Esophagus muscularis mucosa (tissue), 4 donors: ENCODE measurements around the gene MST1R. TPM values are rescaled to one million over a fixed set of nuclear protein-coding genes. Genes with fewer than 3 reads are reported as not detected.
"Not testable (repeated sequence)": the region's sequence is repeated elsewhere in the genome, so short reads cannot be mapped to it uniquely, and the experiment has no call there.

Experiments
- DNase-seq: peaks from one replicate; pipeline ENCODE4 v3.0.0-alpha.2; 2017; ENCODE audit errors: extremely low spot score
- H3K27ac ChIP-seq, 4 donors: fragments of 200-600 bp; sonication (generic); replicated peaks in 1 of 4; 1 replicate in 3 of 4; 2 replicates in 1 of 4; pipeline ENCODE4 v1.5.1; 2016 to 2019; ENCODE audit warnings: mild to moderate bottlenecking in 1 of 4
- H3K27me3 ChIP-seq, 4 donors: fragments of 200-600 bp; sonication (generic); one replicate each; pipeline versions ENCODE4 v1.5.1 to v1.6.0; 2016 to 2019
- H3K36me3 ChIP-seq, 4 donors: fragments of 200-600 bp; sonication (generic); one replicate each; pipeline ENCODE4 v1.5.1; 2016 to 2019
- H3K4me1 ChIP-seq, 4 donors: fragments of 200-600 bp; sonication (generic); one replicate each; pipeline ENCODE4 v1.5.1; 2016 to 2019
- H3K4me3 ChIP-seq, 4 donors: fragments of 200-600 bp; sonication (generic); 1 replicate in 2 of 4; 2 replicates in 2 of 4; pipeline ENCODE4 v1.5.1; 2016 to 2019; ENCODE audit warnings: mild to moderate bottlenecking in 4 of 4, moderate library complexity in 1 of 4
- H3K9me3 ChIP-seq, 4 donors: fragments of 200-600 bp; sonication (generic); 1 replicate in 3 of 4; 2 replicates in 1 of 4; pipeline ENCODE4 v1.5.1; 2016 to 2019
- EP300 ChIP-seq: sonication (generic); formaldehyde crosslinking; IDR thresholded peaks from one replicate; pipeline ENCODE4 v1.6.1; 2017; ENCODE audit warnings: antibody characterized with exemption
- POLR2A ChIP-seq: fragments of 450-650 bp; IDR thresholded peaks from one replicate; pipeline ENCODE4 v1.6.1; 2017; ENCODE audit warnings: antibody characterized with exemption, moderate library complexity, mild to moderate bottlenecking, low read depth
- POLR2AphosphoS5 ChIP-seq, 2 donors: sonication (generic); formaldehyde crosslinking; IDR thresholded peaks; one replicate each; pipeline ENCODE4 v1.6.1; 2017; ENCODE audit warnings: antibody characterized with exemption in 2 of 2
- WGBS: methylation state at CpG from one replicate; pipeline ENCODE4 v1.1.5; 2018; 5-methylcytosine and 5-hydroxymethylcytosine counted together
- intact Hi-C: fragments of 100-400 bp; cut with DNase I; formaldehyde crosslinking; loops from one replicate; pipeline ENCODE4 v1.15.1; 2023
- total RNA-seq, 4 donors: library from RNA; depleted of rRNA; stranded (reverse); fragments of >200 nt; gene quantifications; one replicate each; pipeline versions ENCODE4 v1.1.0 to v1.2.1, GENCODE V29; 2016
- TF ChIP-seq, protein P1 (sequence below), 3 experiments: fragments of 200-600 bp in 2 of 3; fragments of 450-650 bp in 1 of 3; sonication (generic) in 2 of 3; IDR thresholded peaks; one replicate each; pipeline ENCODE4 v1.5.1; 2017 to 2019; ENCODE audit warnings: antibody characterized with exemption in 3 of 3, mild to moderate bottlenecking in 2 of 3, moderate library complexity in 1 of 3

The MST1R gene
- total RNA-seq, 4 donors from 2014 or later = 1.7 to 6.6 (median 3.6) TPM

GRCh38 chr3:49925485-49925884 is 21.8 kb upstream of the MST1R start:
- 100% methylated on average over 2 of the region's 2 CpGs for WGBS
- DNase-seq = no peak
- Histone ChIP-seq H3K4me3 (no peak overlapping the region), H3K27me3 (no peaks in the 10 kb centered on the region), H3K27ac (no peak overlapping the region), H3K4me1 (peaks cover 15 to 27% (median 24%) of the 10 kb centered on the region in 4 donors), H3K36me3 (peaks cover 0 to 7% (median 2%) of the 10 kb centered on the region in 4 donors), H3K9me3 (no peaks in the 10 kb centered on the region)
- TF ChIP-seq, protein P1, sequence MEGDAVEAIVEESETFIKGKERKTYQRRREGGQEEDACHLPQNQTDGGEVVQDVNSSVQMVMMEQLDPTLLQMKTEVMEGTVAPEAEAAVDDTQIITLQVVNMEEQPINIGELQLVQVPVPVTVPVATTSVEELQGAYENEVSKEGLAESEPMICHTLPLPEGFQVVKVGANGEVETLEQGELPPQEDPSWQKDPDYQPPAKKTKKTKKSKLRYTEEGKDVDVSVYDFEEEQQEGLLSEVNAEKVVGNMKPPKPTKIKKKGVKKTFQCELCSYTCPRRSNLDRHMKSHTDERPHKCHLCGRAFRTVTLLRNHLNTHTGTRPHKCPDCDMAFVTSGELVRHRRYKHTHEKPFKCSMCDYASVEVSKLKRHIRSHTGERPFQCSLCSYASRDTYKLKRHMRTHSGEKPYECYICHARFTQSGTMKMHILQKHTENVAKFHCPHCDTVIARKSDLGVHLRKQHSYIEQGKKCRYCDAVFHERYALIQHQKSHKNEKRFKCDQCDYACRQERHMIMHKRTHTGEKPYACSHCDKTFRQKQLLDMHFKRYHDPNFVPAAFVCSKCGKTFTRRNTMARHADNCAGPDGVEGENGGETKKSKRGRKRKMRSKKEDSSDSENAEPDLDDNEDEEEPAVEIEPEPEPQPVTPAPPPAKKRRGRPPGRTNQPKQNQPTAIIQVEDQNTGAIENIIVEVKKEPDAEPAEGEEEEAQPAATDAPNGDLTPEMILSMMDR (IDR thresholded peaks at IDR 0.05) = no peak
- no peak for TF ChIP-seq POLR2AphosphoS5 (IDR thresholded peaks at IDR 0.05)
- TF ChIP-seq POLR2A = no peak
- no peak for TF ChIP-seq EP300
- intact Hi-C loops = no loop called here

GRCh38 chr3:49924683-49925082 is 21.0 kb upstream of the MST1R start:
- TF ChIP-seq POLR2A = no peak
- TF ChIP-seq, protein P1 (IDR thresholded peaks at IDR 0.05) = no peak
- TF ChIP-seq POLR2AphosphoS5 (IDR thresholded peaks at IDR 0.05) = no peak
- TF ChIP-seq EP300 = no peak
- intact Hi-C loops = no loop called here

DNA sequence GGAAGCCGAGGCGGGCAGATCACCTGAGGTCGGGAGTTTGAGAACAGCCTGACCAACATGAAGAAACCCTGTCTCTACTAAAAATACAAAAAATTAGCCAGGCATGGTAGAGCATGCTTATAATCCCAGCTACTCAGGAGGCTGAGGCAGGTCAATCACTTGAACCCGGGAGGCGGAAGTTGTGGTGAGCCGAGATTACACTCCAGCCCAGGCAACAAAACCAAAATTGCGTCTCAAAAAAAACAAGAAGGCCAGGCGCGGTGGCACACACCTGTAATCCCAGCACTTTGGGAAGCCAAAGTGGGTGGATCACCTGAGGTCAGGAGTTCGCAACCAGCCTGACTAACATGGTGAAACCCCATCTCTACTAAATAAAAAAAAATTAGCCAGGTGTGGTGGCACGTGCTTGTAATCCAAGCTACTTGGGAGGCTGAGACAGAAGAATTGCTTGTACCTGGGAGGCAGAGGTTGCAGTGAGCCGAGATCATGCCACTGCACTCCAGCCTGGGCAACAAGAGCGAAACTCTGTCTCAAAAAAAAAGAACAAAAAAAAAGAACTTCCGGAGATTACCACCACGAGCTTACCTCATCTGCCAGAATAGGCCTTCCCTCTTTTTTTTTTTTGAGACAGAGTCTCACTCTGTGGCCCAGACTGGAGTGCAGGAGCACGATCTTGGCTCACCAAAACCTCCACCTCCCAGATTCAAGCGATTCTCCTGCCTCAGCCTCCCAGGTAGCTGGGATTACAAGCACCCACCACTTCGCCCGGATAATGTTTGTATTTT is 14.3 kb upstream of the MST1R start:
- intact Hi-C loops, H3K36me3 ChIP-seq, H3K4me1 ChIP-seq, H3K4me3 ChIP-seq, H3K27ac ChIP-seq, H3K27me3 ChIP-seq, H3K9me3 ChIP-seq, DNase-seq: not testable (repeated sequence)
- 92% methylated on average over 19 of the region's 19 CpGs for WGBS

More at GRCh38 chr3:49924683-49925082, 21.0 kb upstream of the MST1R start:
- Histone ChIP-seq H3K4me3 (no peak overlapping the region), H3K27ac (no peak overlapping the region), H3K36me3 (peaks cover 0 to 10% (median 5%) of the 10 kb centered on the region in 4 donors), H3K27me3 (no peaks in the 10 kb centered on the region), H3K9me3 (no peaks in the 10 kb centered on the region), H3K4me1 (peaks cover 9 to 20% (median 17%) of the 10 kb centered on the region in 4 donors)
- no peak for DNase-seq
- WGBS = 71% methylated on average over 2 of the region's 2 CpGs

GRCh38 chr3:49916686-49917085 is 13.0 kb upstream of the MST1R start:
- no peak for TF ChIP-seq POLR2AphosphoS5 (IDR thresholded peaks at IDR 0.05)
- no peak for TF ChIP-seq POLR2A
- no peak for TF ChIP-seq EP300
- TF ChIP-seq, protein P1 (IDR thresholded peaks at IDR 0.05) = no peak
- 95% methylated on average over 5 of the region's 5 CpGs for WGBS
- no peaks in the 10 kb centered on the region for H3K4me1 ChIP-seq

GRCh38 chr3:49914906-49915305 is 11.2 kb upstream of the MST1R start:
- no peaks in the 10 kb centered on the region for H3K27me3 ChIP-seq
- H3K9me3 ChIP-seq = no peaks in the 10 kb centered on the region
- TF ChIP-seq, protein P1 (IDR thresholded peaks at IDR 0.05) = no peak
- TF ChIP-seq POLR2AphosphoS5 (IDR thresholded peaks at IDR 0.05) (no peak), POLR2A (no peak), EP300 (no peak)
- intact Hi-C loops = no loop called here
- 92% methylated on average over 2 of the region's 2 CpGs for WGBS
- H3K27ac ChIP-seq = no peak overlapping the region
- H3K4me3 ChIP-seq = no peak overlapping the region
- DNase-seq = no peak
- H3K36me3 ChIP-seq = peaks cover 6 to 39% (median 38%) of the 10 kb centered on the region in 4 donors
- no peaks in the 10 kb centered on the region for H3K4me1 ChIP-seq

More at GRCh38 chr3:49916686-49917085, 13.0 kb upstream of the MST1R start:
- intact Hi-C loops = no loop called here
- H3K36me3 ChIP-seq = peaks cover 0 to 22% (median 20%) of the 10 kb centered on the region in 4 donors
- DNase-seq = no peak
- no peaks in the 10 kb centered on the region for H3K9me3 ChIP-seq
- H3K27me3 ChIP-seq = no peaks in the 10 kb centered on the region
- H3K4me3 ChIP-seq = no peak overlapping the region
- H3K27ac ChIP-seq = no peak overlapping the region
